Stimulated activated CD4-positive, alpha-beta T cell treated with anti-CD3 and anti-CD28 coated beads, Interleukin-15, amount 100 ng/mL, for 48 hours (primary cell): Measurements from ENCODE around the gene PPIL4.
"Not testable (repeated sequence)": the region's sequence is repeated elsewhere in the genome, so short reads cannot be mapped to it uniquely, and the experiment has no call there.

Source experiments
- DNase-seq, 2 donors: peaks; one replicate each; pipeline ENCODE4 v3.0.0-alpha.2; 2020; ENCODE audit warnings: low read depth in 2 of 2

Gene PPIL4

GRCh38 chr6:149529650-149530049, 16.2 kb downstream of the PPIL4 start:
- no peak for DNase-seq

GRCh38 chr6:149515494-149515893, 30.3 kb downstream of the PPIL4 start:
- DNase-seq = no peak

GRCh38 chr6:149513915-149514314, 31.9 kb downstream of the PPIL4 start:
- DNase-seq = no peak

- no peak for DNase-seq
These were observed 34.9 kb downstream of the PPIL4 start for GRCh38 chr6:149510793-149511512.

- DNase-seq = no peak
These were observed 37.4 kb downstream of the PPIL4 start for GRCh38 chr6:149508485-149508884.

GRCh38 chr6:149503872-149504271, 42.0 kb downstream of the PPIL4 start:
- DNase-seq = no peak

- no peak for DNase-seq
These were observed 42.6 kb downstream of the PPIL4 start for GRCh38 chr6:149503276-149503675.

- DNase-seq = no peak
These were observed 44.1 kb downstream of the PPIL4 start for GRCh38 chr6:149501768-149502167.

- no peak for DNase-seq
These were observed 44.6 kb downstream of the PPIL4 start for GRCh38 chr6:149501201-149501600.

- no peak for DNase-seq
These were observed 45.7 kb downstream of the PPIL4 start for GRCh38 chr6:149500096-149500495.

- DNase-seq = no peak
These were observed 46.8 kb downstream of the PPIL4 start for GRCh38 chr6:149499066-149499465.

GRCh38 chr6:149497365-149497764, 48.5 kb downstream of the PPIL4 start:
- no peak for DNase-seq

GRCh38 chr6:149496597-149496996, 49.2 kb downstream of the PPIL4 start:
- DNase-seq = not testable (repeated sequence)

- DNase-seq = not testable (repeated sequence)
These were observed 50.4 kb downstream of the PPIL4 start for GRCh38 chr6:149495349-149496016.

- not testable (repeated sequence) for DNase-seq
These were observed 51.0 kb downstream of the PPIL4 start for GRCh38 chr6:149494810-149495209.

- DNase-seq = no peak
These were observed 52.0 kb downstream of the PPIL4 start for GRCh38 chr6:149493761-149494320.

- no peak for DNase-seq
These were observed 53.0 kb downstream of the PPIL4 start for GRCh38 chr6:149492798-149493343.

GRCh38 chr6:149489967-149490366, 55.9 kb downstream of the PPIL4 start:
- DNase-seq = no peak

- DNase-seq = no peak
These were observed 57.0 kb downstream of the PPIL4 start for GRCh38 chr6:149488815-149489214.

GRCh38 chr6:149487316-149487715, 58.5 kb downstream of the PPIL4 start:
- no peak for DNase-seq

GRCh38 chr6:149484733-149485700, 60.8 kb downstream of the PPIL4 start, which contains the start of gene ZC3H12D:
Gene ZC3H12D, minus strand, starts transcription at chr6:149485014. Its CDS starts 10,471 bp downstream, at chr6:149474543.
- peak; percentile 68 to 77 for DNase-seq
